Measurements from ENCODE around the gene GRAMD1B.

The GRAMD1B gene

DNA sequence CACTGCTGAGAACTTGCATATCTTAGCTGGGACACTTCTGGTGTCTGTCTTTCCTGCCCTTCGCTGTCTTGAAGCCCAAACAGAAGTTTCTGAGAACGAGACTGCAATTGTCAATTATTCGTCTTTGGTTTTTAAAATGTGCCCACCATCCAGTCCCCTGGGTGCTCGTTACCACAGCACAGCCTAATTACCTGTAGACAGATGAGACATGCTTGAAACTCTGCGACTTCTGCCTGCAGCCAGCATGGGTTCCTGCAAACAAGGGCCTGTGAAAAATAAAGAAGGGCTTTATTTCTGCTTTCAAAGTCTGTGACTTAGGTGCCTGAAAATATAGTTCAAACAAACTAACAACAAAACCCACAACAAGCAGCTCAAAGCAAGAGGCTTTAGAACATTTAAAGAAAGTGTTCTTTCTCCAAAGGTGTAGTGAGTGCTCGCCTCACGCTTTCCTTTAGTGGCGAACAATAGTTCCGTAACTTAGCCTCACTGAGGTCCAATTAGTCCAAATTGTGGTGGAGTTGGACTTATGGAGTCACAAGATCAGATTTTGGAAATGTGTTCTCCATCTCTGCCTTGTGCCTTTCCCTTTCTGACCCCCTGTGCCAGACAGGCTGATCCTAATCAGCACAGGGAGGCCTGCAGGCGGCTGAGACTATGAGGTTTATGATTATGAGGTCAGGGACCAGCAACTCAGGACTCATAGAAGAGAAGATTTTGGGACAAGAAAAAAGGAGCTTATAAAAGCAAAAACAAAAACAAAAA lies 20.4 kb upstream of the GRAMD1B start:
- DNase-seq (ENCODE audit: low spot score) = no peak

- no peak for DNase-seq (ENCODE audit: low spot score)
These were observed 19.9 kb upstream of the GRAMD1B start for GRCh38 chr11:123410218-123410549.

DNA sequence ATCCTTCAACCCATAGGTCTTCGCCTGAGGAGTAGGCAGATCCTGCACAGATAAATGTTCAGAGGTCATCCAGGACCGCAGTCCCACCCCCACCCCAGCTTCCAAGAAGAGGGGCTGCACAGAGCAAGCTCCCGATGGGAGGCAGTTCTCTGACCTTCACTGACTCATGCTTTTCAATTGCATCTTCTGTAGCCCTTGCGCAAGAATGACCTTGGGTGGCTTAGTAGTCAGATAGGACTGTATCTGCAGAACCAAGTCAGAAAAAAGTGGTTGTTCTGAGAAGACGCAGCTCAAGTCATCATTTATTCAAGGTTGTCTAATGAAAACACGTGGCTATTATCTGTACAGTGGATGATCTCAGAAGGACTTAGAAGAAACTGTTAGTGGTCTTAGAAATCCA lies 16.4 kb upstream of the GRAMD1B start:
- no peak for DNase-seq (ENCODE audit: low spot score)

DNA sequence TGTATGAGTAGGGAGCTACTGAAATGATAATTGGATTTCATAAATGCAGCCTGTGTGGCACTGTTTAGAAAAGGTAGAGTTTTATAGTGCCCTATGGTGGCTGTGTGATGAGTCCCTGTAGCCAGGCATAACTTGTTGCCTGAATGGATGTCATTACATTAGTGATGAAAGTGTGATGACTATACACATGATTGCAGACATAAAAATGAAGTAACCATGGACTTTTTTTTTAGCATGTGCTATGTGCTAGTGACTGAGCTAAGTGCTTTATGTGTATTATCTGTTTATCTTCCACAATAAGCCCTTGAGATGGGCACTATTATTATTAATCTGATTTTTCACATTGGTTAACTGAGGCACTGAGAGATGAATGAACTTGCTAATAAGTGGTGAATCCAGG lies 13.5 kb upstream of the GRAMD1B start:
- DNase-seq (ENCODE audit: low spot score) = no peak

DNA sequence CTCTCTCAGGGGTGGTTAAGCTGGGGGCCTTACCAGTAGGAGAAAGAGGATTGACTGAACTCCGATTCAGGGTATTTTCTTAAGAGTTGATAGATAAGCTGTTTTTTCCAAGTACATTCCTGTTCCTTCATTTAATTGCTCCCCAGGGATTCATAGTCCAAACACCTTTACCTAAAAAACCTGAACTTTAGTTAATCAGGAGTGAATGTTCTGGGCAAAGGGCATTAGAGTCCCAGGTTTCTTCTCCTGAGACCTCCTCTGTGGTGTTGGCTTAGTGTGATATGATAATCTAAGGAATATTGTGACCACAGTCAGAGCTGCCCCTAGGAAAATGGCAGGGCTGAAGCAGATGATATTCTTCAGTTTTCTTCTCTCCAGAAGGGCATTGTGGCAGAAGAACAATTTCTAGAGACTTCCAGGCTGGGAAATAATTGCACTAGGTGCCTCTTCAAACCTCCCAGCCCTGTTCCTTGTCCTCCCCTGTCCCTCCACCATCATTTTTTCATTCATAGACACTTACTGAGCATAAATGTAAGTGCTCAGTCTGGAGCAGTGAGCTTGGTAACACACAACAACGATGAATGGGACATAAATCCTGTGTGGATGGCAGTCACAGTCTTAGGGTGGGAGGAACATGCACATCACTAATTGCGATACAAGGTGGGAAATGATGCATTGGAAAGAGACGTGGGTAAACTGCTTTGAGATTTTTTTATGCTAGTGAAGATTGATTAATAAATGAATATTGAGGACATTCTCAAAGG lies 11.5 kb upstream of the GRAMD1B start:
- no peak for DNase-seq (ENCODE audit: low spot score)

GRCh38 chr11:123419731-123420452 lies 10.2 kb upstream of the GRAMD1B start:
- no peak for DNase-seq (ENCODE audit: low spot score)

- no peak for DNase-seq (ENCODE audit: low spot score)
These were observed 8.5 kb upstream of the GRAMD1B start for GRCh38 chr11:123421589-123421988.

- DNase-seq (ENCODE audit: low spot score) = no peak
These were observed 4.7 kb upstream of the GRAMD1B start for GRCh38 chr11:123425367-123425766.

DNA sequence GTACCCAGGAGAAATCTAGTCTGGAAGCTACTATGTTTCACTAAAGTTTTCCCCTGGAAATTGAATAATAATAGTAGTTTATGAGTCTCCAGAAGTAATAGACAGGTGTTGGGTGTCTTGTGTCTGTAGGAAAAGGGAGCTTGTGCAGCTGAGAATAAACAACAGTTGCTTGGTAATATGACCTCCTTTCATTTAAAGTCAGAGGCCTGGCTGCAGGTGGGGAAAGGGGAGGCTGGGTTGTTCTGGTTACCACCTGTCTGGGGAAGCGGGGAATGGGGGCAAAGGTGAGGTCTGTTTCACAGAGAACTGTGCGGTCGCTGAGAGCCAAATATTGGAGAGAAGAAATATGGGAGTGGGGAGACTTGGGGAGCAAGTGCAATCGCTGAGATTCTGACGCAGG lies 3.3 kb upstream of the GRAMD1B start:
- no peak for DNase-seq (ENCODE audit: low spot score)

- DNase-seq (ENCODE audit: low spot score) = no peak
These were observed 2.7 kb upstream of the GRAMD1B start for GRCh38 chr11:123427405-123427804.

DNA sequence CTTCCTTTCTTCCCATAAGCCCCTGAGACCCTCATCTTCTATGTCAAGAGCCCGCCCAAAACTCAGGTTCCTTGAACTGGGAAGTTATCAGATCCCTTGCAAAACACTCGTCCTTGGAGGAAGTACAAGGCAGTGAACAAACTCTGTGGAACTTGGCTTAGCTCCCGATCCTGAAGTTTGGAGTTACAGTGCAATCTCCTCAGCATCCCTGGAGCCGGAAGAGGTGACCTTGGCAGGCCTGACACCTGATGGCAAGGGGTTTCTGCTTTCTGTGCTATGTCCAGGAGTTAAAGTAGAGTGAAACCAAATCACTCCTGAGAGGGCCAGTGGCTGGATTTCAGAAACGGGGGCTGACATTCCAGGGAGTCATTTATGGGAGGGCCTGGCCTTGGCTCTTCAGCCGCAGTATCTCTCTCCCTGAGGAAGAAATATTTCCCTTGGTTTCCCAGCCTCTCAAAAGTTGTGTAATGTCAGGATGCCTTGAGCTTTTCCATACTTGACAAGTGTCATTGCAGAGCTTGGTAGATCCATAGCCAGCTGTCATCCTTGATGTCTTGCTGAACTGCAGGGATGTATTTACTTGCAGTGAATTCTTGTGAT lies 1.9 kb upstream of the GRAMD1B start:
- DNase-seq (ENCODE audit: low spot score) = no peak

DNA sequence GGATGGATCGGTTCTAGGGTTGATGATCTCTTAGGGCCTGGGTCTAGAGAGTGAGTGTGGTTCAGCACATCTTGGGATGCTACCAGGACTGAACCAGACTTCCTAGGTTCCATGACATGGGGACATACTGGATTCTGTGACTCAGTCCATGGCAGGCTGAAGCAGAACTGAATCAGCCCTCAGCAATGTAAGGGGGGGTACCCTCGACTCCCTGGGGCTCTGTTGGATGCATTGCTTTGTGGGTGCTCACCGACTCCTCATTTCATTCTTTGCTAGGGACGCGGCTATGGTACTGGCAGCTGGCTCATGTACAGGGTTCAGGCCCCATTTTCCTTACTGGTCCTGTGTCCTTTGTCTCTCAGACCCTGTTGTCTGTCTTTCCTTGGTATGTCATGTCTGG lies 733 bp upstream of the GRAMD1B start:
- DNase-seq (ENCODE audit: low spot score) = no peak

- DNase-seq (ENCODE audit: low spot score) = no peak
These were observed 840 bp downstream of the GRAMD1B start for GRCh38 chr11:123430721-123431497.

DNA sequence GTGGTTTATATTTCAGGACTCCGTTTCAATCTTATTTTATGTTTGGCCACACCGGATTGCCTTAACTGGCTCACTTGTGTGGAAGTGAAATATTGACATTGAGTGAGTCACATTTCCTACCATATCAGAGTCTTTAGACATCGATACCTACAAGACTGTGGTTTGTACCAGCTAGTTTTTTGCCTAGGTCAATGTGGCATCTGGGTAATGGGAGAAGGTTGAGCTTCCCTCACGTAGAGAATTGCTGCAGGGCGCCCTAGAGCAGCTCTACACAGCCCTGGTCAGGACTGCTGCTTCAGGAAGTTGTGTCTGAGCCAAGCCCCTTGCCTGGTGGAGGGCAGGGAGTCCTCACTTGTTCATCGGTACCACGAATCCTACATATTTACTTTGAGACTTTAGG lies 1.6 kb downstream of the GRAMD1B start:
- DNase-seq (ENCODE audit: low spot score) = no peak

DNA sequence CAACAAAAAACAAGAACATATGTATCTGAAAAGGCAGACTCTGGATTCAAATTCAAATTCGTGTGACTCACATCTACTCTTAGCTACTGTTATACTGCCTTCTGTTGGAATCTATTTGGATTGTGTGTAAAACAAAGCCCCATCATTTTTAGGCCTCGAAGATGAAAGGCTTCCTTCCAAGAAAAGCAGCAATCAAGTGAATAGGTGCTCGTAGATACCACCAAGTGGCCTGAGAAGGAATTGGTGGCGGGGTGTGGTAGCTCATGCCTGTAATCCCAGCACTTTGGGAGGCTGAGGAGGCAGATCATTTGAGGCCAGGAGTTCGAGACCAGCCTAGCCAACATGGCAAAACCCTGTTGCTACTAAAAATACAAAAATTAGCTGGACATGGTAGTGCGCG lies 4.2 kb downstream of the GRAMD1B start:
- no peak for DNase-seq (ENCODE audit: low spot score)

- DNase-seq (ENCODE audit: low spot score) = no peak
These were observed 4.8 kb downstream of the GRAMD1B start for GRCh38 chr11:123434911-123435310.

DNA sequence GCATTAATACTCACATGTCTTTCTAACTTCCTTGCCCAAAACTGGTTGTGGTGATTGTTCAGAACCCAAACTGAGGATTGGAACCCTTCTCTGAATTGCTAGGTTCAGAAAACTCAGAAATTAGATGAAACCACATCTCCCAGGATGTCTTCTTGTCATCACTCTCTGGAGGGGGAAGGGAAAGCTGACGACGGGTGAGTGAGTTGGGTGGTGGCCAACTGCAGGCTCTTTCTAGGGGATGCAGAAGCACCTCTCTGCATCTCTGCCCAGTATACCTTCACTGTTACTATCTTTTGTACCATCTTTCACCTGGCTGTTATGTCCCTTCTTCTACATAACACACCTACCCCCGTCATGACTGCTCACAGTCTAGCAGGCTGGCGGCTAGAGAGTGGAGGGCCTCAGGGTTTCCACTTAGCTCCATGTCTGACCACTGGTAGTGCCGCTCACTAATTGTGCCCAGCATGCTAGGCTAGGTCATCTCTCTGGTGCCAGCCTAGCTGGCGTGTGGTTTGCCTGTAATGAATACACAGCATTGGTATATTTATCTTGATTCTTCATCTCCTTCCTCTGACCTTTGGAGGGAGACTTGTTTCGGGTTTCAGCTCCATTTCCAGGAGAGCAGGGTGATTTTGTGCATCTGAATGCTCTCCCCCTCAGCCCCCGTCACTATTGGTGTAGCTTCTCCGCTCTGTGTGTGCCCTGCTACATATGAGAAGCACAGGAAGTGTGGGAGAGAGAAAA lies 7.3 kb downstream of the GRAMD1B start:
- DNase-seq (ENCODE audit: low spot score) = no peak

DNA sequence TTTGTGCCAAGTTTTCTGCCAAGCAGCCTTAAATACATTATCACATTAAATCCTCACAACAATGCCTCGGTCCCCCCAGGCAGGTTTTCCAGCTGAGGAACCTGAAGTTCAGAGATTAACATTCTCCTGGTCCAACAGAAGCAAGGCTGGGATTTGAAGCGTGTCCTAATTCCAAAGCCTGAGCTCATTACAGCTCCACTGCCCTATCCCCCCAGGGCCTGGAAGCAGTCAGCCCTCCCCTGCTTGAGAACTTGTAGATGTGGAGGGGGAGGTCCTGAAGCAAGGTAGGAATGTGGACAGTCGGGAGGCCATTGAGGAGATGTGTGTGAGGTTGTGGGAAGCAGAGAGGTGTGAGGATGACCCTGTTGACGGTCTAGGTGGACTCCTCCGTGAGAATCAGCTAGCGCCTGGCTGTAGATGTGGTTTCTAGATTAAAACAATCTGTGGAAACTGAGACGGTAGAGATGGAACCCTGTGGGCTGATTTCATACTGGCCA lies 8.1 kb downstream of the GRAMD1B start:
- no peak for DNase-seq (ENCODE audit: low spot score)

DNA sequence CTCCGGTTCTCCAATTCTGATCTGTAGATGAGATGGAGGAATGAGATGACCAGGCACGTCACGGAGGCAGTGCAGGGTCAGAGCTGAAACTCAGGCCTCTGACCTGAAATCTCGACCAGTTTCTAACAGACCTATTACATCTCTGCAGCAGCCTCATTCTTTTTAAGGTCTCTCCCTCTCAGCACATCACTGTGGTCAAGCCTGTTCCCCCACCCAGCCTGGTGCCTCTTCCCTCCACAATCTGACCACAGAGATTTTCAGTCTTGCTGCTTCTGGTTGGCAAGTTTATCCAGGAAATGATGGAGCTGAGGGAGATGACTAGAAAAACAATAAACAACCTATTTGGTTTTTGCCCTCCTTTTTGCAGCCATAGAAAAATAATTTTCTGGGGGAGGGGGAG lies 9.5 kb downstream of the GRAMD1B start:
- no peak for DNase-seq (ENCODE audit: low spot score)

DNA sequence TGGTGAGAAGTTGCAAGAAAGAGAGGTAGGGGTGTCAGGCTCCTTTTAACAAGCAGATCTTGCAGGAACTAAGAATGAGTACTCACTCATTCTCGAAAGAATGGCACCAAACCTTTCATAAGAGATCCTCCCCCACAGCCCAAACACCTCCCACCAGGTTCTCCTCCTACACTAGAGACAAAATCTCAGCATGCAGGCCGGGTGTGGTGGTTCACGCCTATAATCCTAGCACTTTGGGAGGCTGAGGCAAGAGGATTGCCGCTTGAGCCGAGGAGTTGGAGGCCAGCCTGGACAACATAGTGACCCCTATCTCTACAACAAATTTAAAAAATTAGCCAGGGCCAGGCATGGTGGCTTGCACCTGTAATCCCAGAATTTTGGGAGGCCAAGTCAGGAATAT lies 11.1 kb downstream of the GRAMD1B start:
- DNase-seq (ENCODE audit: low spot score) = no peak

Measured in SW480 (cell line).